Measurements from ENCODE around the gene DLX5.

DLX5 gene

GRCh38 chr7:97039374-97040065 lies 14.9 kb upstream of the DLX5 start:
- TF ChIP-seq SIN3A (IDR thresholded peaks at IDR 0.05; ENCODE audit: borderline replicate concordance, insufficient read depth, low read length), result no peak
- TF ChIP-seq REST (IDR thresholded peaks at IDR 0.05; ENCODE audit: insufficient read depth in 1 of 2, low read depth in 2 of 2, low read length in 2 of 2), result no peak
- TF ChIP-seq POLR2AphosphoS5 (IDR thresholded peaks at IDR 0.05; ENCODE audit: low read depth, low read length), result no peak
- TF ChIP-seq TAF1 (IDR thresholded peaks at IDR 0.05; ENCODE audit: borderline replicate concordance, insufficient read depth, low read length), result no peak
- TF ChIP-seq FOXP2 (optimal IDR thresholded peaks at IDR 0.05; ENCODE audit: borderline replicate concordance, extremely low read depth, extremely low read length, insufficient read depth), result no peak

GRCh38 chr7:97027427-97028234 lies 3.0 kb upstream of the DLX5 start:
- no peak for TF ChIP-seq TAF1 (IDR thresholded peaks at IDR 0.05; ENCODE audit: borderline replicate concordance, insufficient read depth, low read length)
- no peak for TF ChIP-seq POLR2AphosphoS5 (IDR thresholded peaks at IDR 0.05; ENCODE audit: low read depth, low read length)
- TF ChIP-seq FOXP2 (optimal IDR thresholded peaks at IDR 0.05; ENCODE audit: borderline replicate concordance, extremely low read depth, extremely low read length, insufficient read depth), result no peak
- no peak for TF ChIP-seq REST (IDR thresholded peaks at IDR 0.05; ENCODE audit: insufficient read depth in 1 of 2, low read depth in 2 of 2, low read length in 2 of 2)
- TF ChIP-seq SIN3A (IDR thresholded peaks at IDR 0.05; ENCODE audit: borderline replicate concordance, insufficient read depth, low read length), result no peak

GRCh38 chr7:97026715-97027426 lies 2.2 kb upstream of the DLX5 start:
- no peak for TF ChIP-seq TAF1 (IDR thresholded peaks at IDR 0.05; ENCODE audit: borderline replicate concordance, insufficient read depth, low read length)
- no peak for TF ChIP-seq SIN3A (IDR thresholded peaks at IDR 0.05; ENCODE audit: borderline replicate concordance, insufficient read depth, low read length)
- TF ChIP-seq POLR2AphosphoS5 (IDR thresholded peaks at IDR 0.05; ENCODE audit: low read depth, low read length), result no peak
- no peak for TF ChIP-seq FOXP2 (optimal IDR thresholded peaks at IDR 0.05; ENCODE audit: borderline replicate concordance, extremely low read depth, extremely low read length, insufficient read depth)
- no peak for TF ChIP-seq REST (IDR thresholded peaks at IDR 0.05; ENCODE audit: insufficient read depth in 1 of 2, low read depth in 2 of 2, low read length in 2 of 2)

GRCh38 chr7:97025983-97026714 lies 1.5 kb upstream of the DLX5 start:
- no peak for TF ChIP-seq FOXP2 (optimal IDR thresholded peaks at IDR 0.05; ENCODE audit: borderline replicate concordance, extremely low read depth, extremely low read length, insufficient read depth)
- no peak for TF ChIP-seq POLR2AphosphoS5 (IDR thresholded peaks at IDR 0.05; ENCODE audit: low read depth, low read length)
- TF ChIP-seq TAF1 (IDR thresholded peaks at IDR 0.05; ENCODE audit: borderline replicate concordance, insufficient read depth, low read length), result no peak
- TF ChIP-seq REST (IDR thresholded peaks at IDR 0.05; ENCODE audit: insufficient read depth in 1 of 2, low read depth in 2 of 2, low read length in 2 of 2), result no peak
- no peak for TF ChIP-seq SIN3A (IDR thresholded peaks at IDR 0.05; ENCODE audit: borderline replicate concordance, insufficient read depth, low read length)

Measured in PFSK-1 (cell line).